B cell (primary cell): Measurements from ENCODE around the gene AMZ1. TPM values are rescaled to one million over a fixed set of nuclear protein-coding genes. Genes with fewer than 3 reads are reported as not detected.

Experiments
- ATAC-seq: fragments of 200-7000 bp; cut with Tn5 transposase; one replicate; pipeline ENCODE4 v1.10.0; 2021; ENCODE audit warnings: low read depth, mild to moderate bottlenecking, moderate number of reproducible peaks, moderate library complexity
- CTCF ChIA-PET: fragments of 350-600 bp; sonication (Branson Sonifier 250); formaldehyde crosslinking; loops from one replicate; lab custom pipeline; 2021; ENCODE audit warnings: antibody characterized with exemption, inconsistent platforms; lab: Charles Lee
- POLR2A ChIA-PET: fragments of 350-600 bp; sonication (Branson Sonifier 250); formaldehyde crosslinking; loops from one replicate; lab custom pipeline; 2021; ENCODE audit warnings: antibody characterized with exemption; lab: Charles Lee
- DNase-seq: peaks from one replicate; pipeline ENCODE4 v3.0.0; 2013
- H2AFZ ChIP-seq: 2 replicates; pipeline ENCODE4 v1.6.1; 2012; ENCODE audit warnings: mild to moderate bottlenecking, low read depth, low read length; ENCODE audit not compliant: insufficient read depth, poor library complexity, severe bottlenecking
- H3K27ac ChIP-seq, 2 donors: 1 replicate in 1 of 2; 2 replicates in 1 of 2; pipeline ENCODE4 v1.5.1; 2012 to 2013; ENCODE audit warnings: low read length in 2 of 2, mild to moderate bottlenecking in 2 of 2, moderate library complexity in 1 of 2
- H3K27me3 ChIP-seq, 4 experiments: fragments of 200-600 bp in 1 of 4; sonication (generic) in 1 of 4; replicated peaks in 1 of 4; 1 replicate in 2 of 4; 2 replicates in 2 of 4; pipeline versions ENCODE4 v1.6.1 to v1.7.0; 2013 to 2016; ENCODE audit warnings: low read length in 3 of 4, mild to moderate bottlenecking in 2 of 4, mixed read lengths in 1 of 4, moderate library complexity in 1 of 4; ENCODE audit not compliant: insufficient read depth in 4 of 4, control insufficient read depth in 3 of 4; ENCODE audit errors: control extremely low read depth in 1 of 4
- H3K36me3 ChIP-seq, 2 experiments: replicated peaks in 1 of 2; 1 replicate in 1 of 2; 2 replicates in 1 of 2; pipeline versions ENCODE4 v1.6.1 to v1.7.1; 2013; ENCODE audit warnings: low read length in 1 of 2; ENCODE audit not compliant: insufficient read depth in 2 of 2, control insufficient read depth in 1 of 2; ENCODE audit errors: control extremely low read depth in 1 of 2, extremely low read depth in 1 of 2
- H3K4me1 ChIP-seq, 2 donors: fragments of 200-600 bp in 1 of 2; sonication (generic) in 1 of 2; 1 replicate in 1 of 2; 2 replicates in 1 of 2; pipeline versions ENCODE4 v1.5.1 to v1.6.1; 2013 to 2017; ENCODE audit warnings: low read length in 2 of 2; ENCODE audit not compliant: control insufficient read depth in 2 of 2, insufficient read depth in 2 of 2
- H3K4me2 ChIP-seq: replicated peaks from 2 replicates; pipeline ENCODE3; 2012; ENCODE audit warnings: mild to moderate bottlenecking, low read depth, low read length; ENCODE audit not compliant: poor library complexity, severe bottlenecking
- H3K4me3 ChIP-seq, 5 experiments: fragments of 200-600 bp in 1 of 5; sonication (generic) in 1 of 5; 1 replicate in 3 of 5; 2 replicates in 2 of 5; pipeline versions ENCODE4 v1.5.1 to v1.7.0; 2011 to 2016; ENCODE audit warnings: low read length in 4 of 5, mild to moderate bottlenecking in 4 of 5, low read depth in 2 of 5, control low read depth in 1 of 5, moderate library complexity in 1 of 5; ENCODE audit not compliant: insufficient read depth in 1 of 5; ENCODE audit errors: control extremely low read depth in 1 of 5, extremely low read depth in 1 of 5
- H3K79me2 ChIP-seq: fragments of 200-600 bp; sonication (generic); one replicate; pipeline ENCODE4 v1.6.0; 2016; ENCODE audit warnings: low read length; ENCODE audit not compliant: control insufficient read depth, insufficient read depth
- H3K9ac ChIP-seq: fragments of 200-600 bp; sonication (generic); 2 replicates; pipeline ENCODE4 v1.6.1; 2017; ENCODE audit warnings: mild to moderate bottlenecking, low read length, moderate library complexity
- H3K9me3 ChIP-seq, 3 donors: one replicate each; pipeline versions ENCODE4 v1.6.1 to v1.7.1; 2013; ENCODE audit warnings: low read length in 2 of 3; ENCODE audit not compliant: control insufficient read depth in 2 of 3, insufficient read depth in 1 of 3; ENCODE audit errors: control extremely low read depth in 1 of 3
- H4K20me1 ChIP-seq: 2 replicates; pipeline ENCODE4 v1.6.0; 2012; ENCODE audit warnings: mild to moderate bottlenecking, low read length; ENCODE audit not compliant: insufficient read depth, control insufficient read depth, poor library complexity, severe bottlenecking
- H3K27ac Mint-ChIP-seq: one replicate; pipeline ENCODE4 v1.8.0; 2021; ENCODE audit warnings: mixed read lengths
- H3K27me3 Mint-ChIP-seq: one replicate; pipeline ENCODE4 v1.8.0; 2021; ENCODE audit warnings: mixed read lengths
- H3K4me1 Mint-ChIP-seq: one replicate; pipeline ENCODE4 v1.8.0; 2021; ENCODE audit warnings: mixed read lengths
- H3K4me3 Mint-ChIP-seq: one replicate; pipeline ENCODE4 v1.8.0; 2021; ENCODE audit warnings: mixed read lengths
- H3K9me3 Mint-ChIP-seq: one replicate; pipeline ENCODE4 v1.8.0; 2022; ENCODE audit warnings: mixed read lengths; ENCODE audit not compliant: insufficient read depth
- CTCF ChIP-seq: fragments of 200-600 bp; IDR thresholded peaks from one replicate; pipeline ENCODE4 v1.8.0; 2022; ENCODE audit warnings: antibody characterized with exemption, mild to moderate bottlenecking
- EZH2 ChIP-seq: IDR thresholded peaks from 2 replicates; pipeline ENCODE4 v1.6.1; 2012; ENCODE audit warnings: borderline replicate concordance, low read depth, mild to moderate bottlenecking, moderate library complexity, low read length; ENCODE audit not compliant: insufficient read depth, poor library complexity, severe bottlenecking
- WGBS: methylation state at CpG from one replicate; pipeline ENCODE4 v1.1.5; 2013; ENCODE audit warnings: missing lambda C conversion rate; ENCODE audit not compliant: insufficient coverage; 5-methylcytosine and 5-hydroxymethylcytosine counted together
- intact Hi-C: fragments of 100-400 bp; cut with micrococcal nuclease; formaldehyde crosslinking; loops from one replicate; pipeline ENCODE4 v1.10.0; 2022
- polyA plus RNA-seq: library from polyadenylated mRNA; depleted of rRNA; stranded (reverse); fragments of >200 nt; gene quantifications from 2 replicates; pipeline ENCODE4 v1.2.3, GENCODE V29; 2012
- total RNA-seq, 2 donors: library from RNA; stranded (reverse); fragments of 120-200 nt in 1 of 2; gene quantifications; 1 replicate in 1 of 2; 2 replicates in 1 of 2; pipeline versions ENCODE4 v1.2.3 to v1.2.4, GENCODE V29; 2013 to 2022

AMZ1 gene
- total and polyA plus RNA-seq, 2 donors (not counting 1 experiment from before 2014, with no cell fraction given): 0.73 to 13.2 TPM

GRCh38 chr7:2650451-2650850 lies 37.6 kb upstream of the AMZ1 start:
- H3K4me3 ChIP-seq: no peak overlapping the region
- no peak for ATAC-seq
- peaks cover 3 to 8% of the 10 kb centered on the region in 2 donors for H3K4me1 ChIP-seq
- DNase-seq: no peak
- no peak overlapping the region for H3K4me2 ChIP-seq
- peaks cover 0 to 17% of the 10 kb centered on the region in 2 experiments for H3K36me3 ChIP-seq
- H3K9me3 ChIP-seq: no peaks in the 10 kb centered on the region
- ChIA-PET POLR2A (no interaction called here), CTCF (interaction anchor here (0.7 kb wide), 2 partner anchors 61 to 400 kb away, joined by 3 read pairs; no protein-coding TSS in a partner anchor)
- H3K27ac ChIP-seq: no peak overlapping the region
- Mint-ChIP-seq H3K27me3 (no peaks in the 10 kb centered on the region), H3K4me1 (peaks cover 3% of the 10 kb centered on the region), H3K27ac (no peak overlapping the region), H3K9me3 (no peaks in the 10 kb centered on the region), H3K4me3 (no peak overlapping the region)
- no peaks in the 10 kb centered on the region for H4K20me1 ChIP-seq
- no peaks in the 10 kb centered on the region for H3K27me3 ChIP-seq
- intact Hi-C loops: no loop called here
- 90% methylated on average over 8 of the region's 8 CpGs for WGBS
- TF ChIP-seq EZH2 (no peak), CTCF (no peak)
- H3K9ac ChIP-seq: no peak overlapping the region
- H3K79me2 ChIP-seq: peaks cover 4% of the 10 kb centered on the region
- H2AFZ ChIP-seq: no peak overlapping the region

GRCh38 chr7:2651336-2651735 lies 36.7 kb upstream of the AMZ1 start:
- H3K4me2 ChIP-seq: no peak overlapping the region
- CTCF ChIA-PET: interaction anchor here (0.5 to 1.6 kb wide), 4 partner anchors 42 to 1576 kb away, joined by 3 read pairs; no protein-coding TSS in a partner anchor
- POLR2A ChIA-PET: no interaction called here
- intact Hi-C loops: no loop called here
- H3K9me3 ChIP-seq: no peaks in the 10 kb centered on the region
- Mint-ChIP-seq H3K4me3 (no peak overlapping the region), H3K4me1 (no peaks in the 10 kb centered on the region), H3K27me3 (no peaks in the 10 kb centered on the region), H3K9me3 (no peaks in the 10 kb centered on the region), H3K27ac (no peak overlapping the region)
- H3K9ac ChIP-seq: no peak overlapping the region
- WGBS: 87% methylated on average over 13 of the region's 15 CpGs
- peaks cover 0 to 2% of the 10 kb centered on the region in 2 donors for H3K4me1 ChIP-seq
- ATAC-seq: peak; percentile 51
- H3K4me3 ChIP-seq: no peak overlapping the region
- H3K79me2 ChIP-seq: no peaks in the 10 kb centered on the region
- H3K27me3 ChIP-seq: no peaks in the 10 kb centered on the region
- DNase-seq: no peak
- no peaks in the 10 kb centered on the region for H4K20me1 ChIP-seq
- no peak for TF ChIP-seq CTCF
- TF ChIP-seq EZH2: no peak
- no peak overlapping the region for H2AFZ ChIP-seq
- H3K36me3 ChIP-seq: peaks cover 0 to 21% of the 10 kb centered on the region in 2 experiments
- H3K27ac ChIP-seq: no peak overlapping the region
